Right atrium auricular region (tissue), 2 donors: ENCODE results near the gene ERBB4. TPM values are rescaled to one million over a fixed set of nuclear protein-coding genes. Genes with fewer than 3 reads are reported as not detected.

Source experiments
- DNase-seq: peaks from one replicate; pipeline ENCODE4 v3.0.0-alpha.2; 2019; ENCODE audit warnings: low spot score
- H3K27ac ChIP-seq, 2 donors: fragments of 200-600 bp; sonication (generic); 1 replicate in 1 of 2; 2 replicates in 1 of 2; pipeline ENCODE4 v1.5.1; 2016 to 2019
- H3K27me3 ChIP-seq, 2 donors: fragments of 200-600 bp; sonication (generic); one replicate each; pipeline versions ENCODE4 v1.5.1 to v1.6.0; 2017 to 2019
- H3K36me3 ChIP-seq: fragments of 200-600 bp; sonication (generic); one replicate; pipeline ENCODE4 v1.5.1; 2016
- H3K4me1 ChIP-seq, 2 donors: fragments of 200-600 bp; sonication (generic); one replicate each; pipeline versions ENCODE4 v1.5.1 to v1.6.0; 2017 to 2019
- H3K4me3 ChIP-seq, 2 donors: fragments of 200-600 bp; sonication (generic); 1 replicate in 1 of 2; 2 replicates in 1 of 2; pipeline ENCODE4 v1.5.1; 2017 to 2019; ENCODE audit warnings: mild to moderate bottlenecking in 1 of 2, moderate library complexity in 1 of 2
- H3K9me3 ChIP-seq, 2 donors: fragments of 200-600 bp; sonication (generic); one replicate each; pipeline ENCODE4 v1.5.1; 2019
- total RNA-seq, 2 donors: library from RNA; depleted of rRNA; stranded (reverse); fragments of >200 nt; gene quantifications; one replicate each; pipeline ENCODE4 v1.1.0, GENCODE V29; 2016
- TF ChIP-seq, protein P1 (sequence below), 2 donors: fragments of 200-600 bp; sonication (generic); IDR thresholded peaks; one replicate each; pipeline ENCODE4 v1.5.1; 2019; ENCODE audit warnings: antibody characterized with exemption in 2 of 2

The ERBB4 gene
- total RNA-seq, 2 donors from 2014 or later = 12.4 to 22.4 TPM

DNA sequence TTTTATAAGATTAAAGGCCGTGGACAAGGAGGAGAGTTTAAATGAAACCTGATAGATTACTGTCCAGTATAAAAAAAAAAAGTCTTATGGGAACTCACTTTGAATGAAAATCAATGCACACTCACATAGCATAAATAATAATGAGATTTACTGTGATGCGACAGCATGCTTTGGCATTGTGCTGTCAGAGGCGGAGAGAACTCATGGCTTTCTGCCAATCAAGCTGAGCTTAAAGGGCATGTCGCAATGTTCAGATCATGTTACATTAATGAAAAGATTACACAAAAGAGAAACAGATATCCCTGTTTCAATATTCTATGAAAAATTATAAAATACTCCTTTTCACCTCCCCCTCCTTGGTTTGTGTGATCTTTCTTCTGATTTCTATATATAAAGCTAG, 310.8 kb downstream of the ERBB4 start:
- H3K9me3 ChIP-seq = no peaks in the 10 kb centered on the region
- no peaks in the 10 kb centered on the region for H3K27me3 ChIP-seq
- H3K4me3 ChIP-seq = no peak overlapping the region
- no peak overlapping the region for H3K27ac ChIP-seq
- TF ChIP-seq, protein P1, sequence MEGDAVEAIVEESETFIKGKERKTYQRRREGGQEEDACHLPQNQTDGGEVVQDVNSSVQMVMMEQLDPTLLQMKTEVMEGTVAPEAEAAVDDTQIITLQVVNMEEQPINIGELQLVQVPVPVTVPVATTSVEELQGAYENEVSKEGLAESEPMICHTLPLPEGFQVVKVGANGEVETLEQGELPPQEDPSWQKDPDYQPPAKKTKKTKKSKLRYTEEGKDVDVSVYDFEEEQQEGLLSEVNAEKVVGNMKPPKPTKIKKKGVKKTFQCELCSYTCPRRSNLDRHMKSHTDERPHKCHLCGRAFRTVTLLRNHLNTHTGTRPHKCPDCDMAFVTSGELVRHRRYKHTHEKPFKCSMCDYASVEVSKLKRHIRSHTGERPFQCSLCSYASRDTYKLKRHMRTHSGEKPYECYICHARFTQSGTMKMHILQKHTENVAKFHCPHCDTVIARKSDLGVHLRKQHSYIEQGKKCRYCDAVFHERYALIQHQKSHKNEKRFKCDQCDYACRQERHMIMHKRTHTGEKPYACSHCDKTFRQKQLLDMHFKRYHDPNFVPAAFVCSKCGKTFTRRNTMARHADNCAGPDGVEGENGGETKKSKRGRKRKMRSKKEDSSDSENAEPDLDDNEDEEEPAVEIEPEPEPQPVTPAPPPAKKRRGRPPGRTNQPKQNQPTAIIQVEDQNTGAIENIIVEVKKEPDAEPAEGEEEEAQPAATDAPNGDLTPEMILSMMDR (IDR thresholded peaks at IDR 0.05) = no peak
- peaks cover 0 to 3% of the 10 kb centered on the region in 2 donors for H3K4me1 ChIP-seq
- no peaks in the 10 kb centered on the region for H3K36me3 ChIP-seq
- DNase-seq = no peak

DNA sequence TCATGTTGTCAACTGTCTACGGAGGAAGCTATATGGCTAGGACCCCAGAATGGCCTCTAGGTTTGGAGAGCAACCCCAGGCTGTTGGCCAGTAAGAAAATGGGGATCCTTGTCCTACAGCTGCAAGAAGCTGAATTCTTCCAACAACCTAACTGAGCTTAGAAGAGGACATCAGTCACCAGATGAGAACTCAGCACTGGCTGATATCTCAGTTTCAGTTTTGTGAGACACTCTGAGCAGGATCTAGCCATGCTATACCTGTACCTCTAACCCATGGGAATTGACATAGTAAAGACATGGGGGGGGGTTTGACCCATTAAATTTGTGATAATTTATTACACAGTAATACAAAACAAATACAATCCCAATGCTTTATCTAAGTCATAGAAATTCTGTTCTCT, 312.5 kb downstream of the ERBB4 start:
- Histone ChIP-seq H3K36me3 (no peaks in the 10 kb centered on the region), H3K27me3 (no peaks in the 10 kb centered on the region), H3K4me3 (no peak overlapping the region), H3K4me1 (peaks cover 0 to 3% of the 10 kb centered on the region in 2 donors), H3K9me3 (no peaks in the 10 kb centered on the region), H3K27ac (no peak overlapping the region)
- TF ChIP-seq, protein P1 (IDR thresholded peaks at IDR 0.05) = no peak
- DNase-seq = no peak

DNA sequence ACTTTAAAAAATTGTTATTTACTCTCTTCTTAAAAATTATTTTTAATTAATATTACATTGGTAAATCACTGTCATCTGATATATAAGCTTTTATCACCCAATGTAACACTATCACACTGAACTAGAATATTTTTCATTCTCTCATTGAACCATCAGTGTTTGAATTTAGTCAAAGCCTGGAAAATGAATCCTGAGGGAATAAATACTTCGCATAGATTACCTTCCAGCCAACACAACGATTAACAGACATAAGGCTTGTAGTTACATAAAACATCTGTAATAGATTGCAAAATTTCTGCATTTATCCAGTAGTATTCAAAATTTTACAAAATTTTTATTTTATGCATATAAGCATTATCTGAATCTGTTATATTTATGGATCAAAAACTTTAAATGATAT, 314.9 kb downstream of the ERBB4 start:
- Histone ChIP-seq H3K9me3 (no peaks in the 10 kb centered on the region), H3K27me3 (no peaks in the 10 kb centered on the region), H3K36me3 (no peaks in the 10 kb centered on the region), H3K4me3 (no peak overlapping the region), H3K4me1 (peaks cover 0 to 3% of the 10 kb centered on the region in 2 donors), H3K27ac (no peak overlapping the region)
- no peak for DNase-seq
- TF ChIP-seq, protein P1 (IDR thresholded peaks at IDR 0.05) = no peak

DNA sequence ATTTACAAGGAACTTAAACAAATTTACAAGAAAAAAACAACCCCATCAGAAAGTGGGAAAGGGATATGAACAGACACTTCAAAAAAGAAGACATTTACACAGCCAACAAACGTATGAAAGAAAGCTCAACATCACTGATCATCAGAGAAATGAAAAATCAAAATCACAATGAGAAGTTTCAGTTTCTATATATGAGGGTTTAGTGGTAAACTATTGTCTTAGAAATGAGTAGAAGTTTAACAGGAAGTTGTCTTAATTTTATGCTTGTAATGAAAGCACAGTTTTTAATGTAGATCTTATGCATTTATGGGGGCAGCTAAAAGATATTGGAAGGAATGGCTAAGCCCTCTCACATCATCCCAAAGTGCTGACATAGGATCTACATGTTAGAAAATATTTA, 325.4 kb downstream of the ERBB4 start:
- no peak overlapping the region for H3K4me3 ChIP-seq
- no peaks in the 10 kb centered on the region for H3K27me3 ChIP-seq
- H3K27ac ChIP-seq = no peak overlapping the region
- TF ChIP-seq, protein P1 (IDR thresholded peaks at IDR 0.05) = no peak
- H3K9me3 ChIP-seq = no peaks in the 10 kb centered on the region
- no peaks in the 10 kb centered on the region for H3K4me1 ChIP-seq
- no peaks in the 10 kb centered on the region for H3K36me3 ChIP-seq
- DNase-seq = no peak

DNA sequence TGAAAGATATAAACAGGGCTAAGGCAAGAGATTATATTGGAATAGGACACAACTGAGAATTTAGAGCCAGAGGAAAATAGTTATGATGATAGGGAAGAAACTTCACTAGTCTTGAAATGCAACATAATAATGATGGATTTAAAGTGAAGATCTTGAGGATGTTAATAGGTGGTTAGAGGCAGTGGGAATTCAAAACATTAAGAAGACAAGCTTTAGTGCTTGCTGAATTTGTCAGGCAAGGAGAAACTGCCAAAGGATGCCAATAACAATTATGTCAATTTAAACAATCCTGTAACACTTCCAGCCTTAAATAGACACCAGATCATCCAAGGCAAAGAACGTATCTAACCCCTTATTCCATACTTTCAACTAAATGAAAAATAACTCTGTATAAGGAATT, 330.1 kb downstream of the ERBB4 start:
- no peaks in the 10 kb centered on the region for H3K9me3 ChIP-seq
- H3K36me3 ChIP-seq = no peaks in the 10 kb centered on the region
- no peak overlapping the region for H3K4me3 ChIP-seq
- no peaks in the 10 kb centered on the region for H3K4me1 ChIP-seq
- no peaks in the 10 kb centered on the region for H3K27me3 ChIP-seq
- H3K27ac ChIP-seq = no peak overlapping the region
- DNase-seq = no peak
- TF ChIP-seq, protein P1 (IDR thresholded peaks at IDR 0.05) = no peak

DNA sequence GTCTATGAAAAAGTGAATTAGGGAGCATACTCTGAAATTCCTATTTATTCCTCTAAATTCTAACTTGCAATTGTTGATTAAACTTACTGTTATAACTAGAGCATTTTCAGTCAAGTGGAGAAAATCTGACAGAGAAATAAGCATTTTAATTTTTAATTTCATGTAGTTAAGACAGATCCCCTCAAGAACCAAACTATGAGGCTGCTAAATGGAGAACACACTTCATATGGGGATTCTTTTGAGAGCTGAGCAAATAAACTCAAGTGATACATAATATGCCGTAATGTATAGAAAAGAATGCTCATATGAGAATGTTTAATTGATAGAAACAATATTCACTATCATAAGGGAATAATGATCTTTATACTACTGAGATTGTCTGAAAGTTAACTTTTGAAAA, 340.8 kb downstream of the ERBB4 start:
- no peak for DNase-seq
- no peak overlapping the region for H3K4me3 ChIP-seq
- H3K36me3 ChIP-seq = no peaks in the 10 kb centered on the region
- TF ChIP-seq, protein P1 (IDR thresholded peaks at IDR 0.05) = no peak
- no peak overlapping the region for H3K27ac ChIP-seq
- H3K4me1 ChIP-seq = no peaks in the 10 kb centered on the region
- H3K27me3 ChIP-seq = no peaks in the 10 kb centered on the region
- no peaks in the 10 kb centered on the region for H3K9me3 ChIP-seq
